ENCODE data around the gene IRF6.

- no peak for TF ChIP-seq ZNF274 (IDR thresholded peaks at IDR 0.05; ENCODE audit: low read depth, low read length)
- no peak for TF ChIP-seq YY1 (IDR thresholded peaks at IDR 0.05; ENCODE audit: insufficient read depth, insufficient read length)
Observed at GRCh38 chr1:209768354-209768774, 37.6 kb downstream of the IRF6 start.
